Stimulated activated naive B cell treated with anti-CD40 and anti-IgM and Interleukin-4, amounts not matched to agents 10 μg/mL and 1 μg/mL and 100 μg/mL, for 72 hours (primary cell): Measurements from ENCODE around the gene CYSLTR2.

Source experiments
- ATAC-seq, 2 donors: fragments of 150-1000 bp; cut with Tn5 transposase; replicated peaks; 2 replicates each; pipeline ENCODE4 v1.10.0; 2021; ENCODE audit warnings: moderate library complexity in 1 of 2
- DNase-seq: peaks from one replicate; pipeline ENCODE4 v3.0.0; 2021
- H3K27ac Mint-ChIP-seq: one replicate; pipeline ENCODE4 v1.8.0; 2022; ENCODE audit warnings: mild to moderate bottlenecking, mixed read lengths
- H3K27me3 Mint-ChIP-seq, 2 donors: one replicate each; pipeline ENCODE4 v1.8.0; 2022; ENCODE audit warnings: mixed read lengths in 2 of 2
- H3K36me3 Mint-ChIP-seq, 2 donors: one replicate each; pipeline ENCODE4 v1.8.0; 2022; ENCODE audit warnings: mixed read lengths in 2 of 2, mild to moderate bottlenecking in 1 of 2
- H3K4me1 Mint-ChIP-seq, 2 donors: one replicate each; pipeline ENCODE4 v1.8.0; 2022; ENCODE audit warnings: mixed read lengths in 2 of 2, mild to moderate bottlenecking in 1 of 2
- H3K4me3 Mint-ChIP-seq, 2 donors: one replicate each; pipeline ENCODE4 v1.8.0; 2022; ENCODE audit warnings: mild to moderate bottlenecking in 2 of 2, mixed read lengths in 2 of 2, moderate library complexity in 1 of 2
- H3K9me3 Mint-ChIP-seq, 2 donors: one replicate each; pipeline ENCODE4 v1.8.0; 2022; ENCODE audit warnings: mixed read lengths in 2 of 2, mild to moderate bottlenecking in 1 of 2

Gene CYSLTR2

DNA sequence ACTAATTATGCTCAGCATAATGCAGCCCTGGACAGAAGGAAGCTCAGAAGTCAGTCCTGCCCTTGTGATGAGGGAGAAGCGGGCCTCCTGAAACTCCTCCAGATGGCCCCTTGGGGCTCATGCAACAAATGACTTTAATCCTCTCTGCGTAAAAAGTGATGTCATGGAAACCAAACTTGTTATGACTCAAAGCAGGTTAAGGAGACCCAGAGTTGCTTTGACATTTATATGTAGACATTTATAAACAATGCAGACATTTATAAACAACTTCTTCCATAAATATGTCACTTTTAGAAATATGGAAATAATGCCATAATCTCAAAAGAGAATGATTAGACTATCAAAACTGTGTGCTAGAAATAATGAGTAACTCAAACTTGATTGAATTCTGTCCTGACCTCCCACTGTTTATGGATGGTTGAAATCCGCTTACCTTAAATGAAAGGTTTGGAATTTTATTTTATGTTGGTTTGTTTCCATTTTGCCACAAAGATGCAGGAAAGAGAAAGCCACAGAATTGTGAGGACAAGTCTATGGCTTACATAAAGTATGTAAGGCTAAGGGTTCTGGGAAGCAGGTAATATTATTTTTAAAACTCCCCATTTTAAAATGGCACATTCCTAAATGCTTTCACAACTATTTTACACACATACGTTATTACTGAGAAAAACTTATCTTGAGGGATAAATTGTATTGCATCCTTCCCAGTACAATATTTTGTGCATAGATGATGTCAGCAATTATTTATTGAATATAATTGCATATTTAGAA lies 73.7 kb downstream of the CYSLTR2 start:
- no peak overlapping the region for H3K27ac Mint-ChIP-seq
- ATAC-seq = no peak

GRCh38 chr13:48728226-48728625 lies 74.5 kb downstream of the CYSLTR2 start:
- DNase-seq = no peak
- Mint-ChIP-seq H3K36me3 (no peaks in the 10 kb centered on the region), H3K27ac (no peak overlapping the region), H3K27me3 (peaks cover 12 to 21% of the 10 kb centered on the region in 2 donors), H3K4me3 (no peak overlapping the region), H3K4me1 (peaks cover 7 to 10% of the 10 kb centered on the region in 2 donors), H3K9me3 (peaks cover 4% of the 10 kb centered on the region in 2 donors)
- peak; percentile 57 to 71 for ATAC-seq

More for the DNA sequence above, 73.7 kb downstream of the CYSLTR2 start:
- DNase-seq = no peak
- no peaks in the 10 kb centered on the region for H3K36me3 Mint-ChIP-seq
- peaks cover 12 to 21% of the 10 kb centered on the region in 2 donors for H3K27me3 Mint-ChIP-seq
- peaks cover 7 to 10% of the 10 kb centered on the region in 2 donors for H3K4me1 Mint-ChIP-seq
- peaks cover 4% of the 10 kb centered on the region in 2 donors for H3K9me3 Mint-ChIP-seq
- no peak overlapping the region for H3K4me3 Mint-ChIP-seq

DNA sequence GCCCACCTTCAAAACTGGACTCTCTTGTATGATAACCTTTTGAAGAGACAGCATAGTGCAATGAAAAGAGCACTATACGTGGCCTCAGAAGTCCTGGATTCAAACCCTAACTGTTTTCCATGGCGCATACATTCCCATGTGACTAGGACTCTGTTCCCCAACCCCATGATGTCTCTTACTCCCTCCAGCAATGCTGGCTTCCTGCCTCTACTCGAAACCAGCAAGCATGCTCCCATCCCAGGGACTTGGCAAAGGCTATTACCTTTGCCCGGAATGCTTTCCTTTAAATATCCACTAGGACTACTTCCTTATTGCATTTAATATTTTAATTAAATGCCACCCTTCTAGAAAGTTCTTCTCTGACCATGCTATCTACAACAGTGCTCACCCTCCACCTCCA lies 75.1 kb downstream of the CYSLTR2 start:
- no peak for DNase-seq
- Mint-ChIP-seq H3K27me3 (peaks cover 18 to 26% of the 10 kb centered on the region in 2 donors), H3K4me3 (no peak overlapping the region), H3K27ac (no peak overlapping the region), H3K4me1 (peaks cover 7 to 10% of the 10 kb centered on the region in 2 donors), H3K9me3 (peaks cover 4 to 6% of the 10 kb centered on the region in 2 donors), H3K36me3 (no peaks in the 10 kb centered on the region)
- ATAC-seq = no peak

- no peak for ATAC-seq
Observed at GRCh38 chr13:48729856-48730255, 76.1 kb downstream of the CYSLTR2 start.

DNA sequence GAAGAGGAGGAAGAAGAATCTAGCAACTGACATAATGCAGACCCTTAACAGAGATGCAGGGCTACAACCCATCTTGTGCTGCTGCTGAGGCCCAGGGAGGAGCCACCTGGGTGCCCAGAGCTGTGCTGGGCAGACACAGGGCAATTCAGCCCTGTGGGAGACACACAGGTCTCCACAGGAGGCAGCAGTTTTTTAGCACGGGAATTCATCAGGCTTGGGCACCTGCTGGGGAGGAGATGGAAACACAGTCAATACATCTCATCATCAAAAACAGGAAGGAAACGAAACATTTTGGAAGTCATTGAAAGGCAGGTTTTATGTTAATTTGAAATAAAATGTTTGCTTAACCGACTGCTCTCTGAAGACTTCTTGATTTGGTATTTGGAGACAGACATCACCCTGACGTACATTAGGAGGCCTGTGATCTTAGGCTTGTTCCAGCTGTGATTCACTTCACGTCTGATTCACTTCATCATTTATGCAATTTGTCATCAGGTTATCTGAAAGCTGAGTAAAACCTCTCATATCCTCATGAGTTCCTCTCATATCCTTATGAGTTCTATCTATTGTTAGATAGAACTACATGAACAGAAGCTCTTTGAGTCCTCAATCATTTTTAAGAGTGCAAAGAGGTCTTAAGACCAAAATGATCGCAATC lies 77.4 kb downstream of the CYSLTR2 start:
- DNase-seq (no peak), ATAC-seq (peak; percentile 51 to 79)
- peaks cover 7 to 10% of the 10 kb centered on the region in 2 donors for H3K4me1 Mint-ChIP-seq

More at GRCh38 chr13:48729856-48730255, 76.1 kb downstream of the CYSLTR2 start:
- Mint-ChIP-seq H3K36me3 (no peaks in the 10 kb centered on the region), H3K9me3 (peaks cover 4% of the 10 kb centered on the region in 2 donors), H3K4me3 (no peak overlapping the region), H3K27me3 (peaks cover 18 to 23% of the 10 kb centered on the region in 2 donors), H3K4me1 (peaks cover 7 to 10% of the 10 kb centered on the region in 2 donors), H3K27ac (peak overlapping the region; percentile 7)
- no peak for DNase-seq

GRCh38 chr13:48731957-48732569 lies 78.3 kb downstream of the CYSLTR2 start:
- Mint-ChIP-seq H3K27ac (no peak overlapping the region), H3K4me3 (peak overlapping the region; percentile 61 to 63), H3K9me3 (peaks cover 0 to 2% of the 10 kb centered on the region in 2 donors), H3K36me3 (no peaks in the 10 kb centered on the region), H3K27me3 (peaks cover 18 to 22% of the 10 kb centered on the region in 2 donors), H3K4me1 (peaks cover 7 to 10% of the 10 kb centered on the region in 2 donors)
- ATAC-seq (peak; percentile 81 to 90), DNase-seq (peak; percentile 17)

More for the DNA sequence above, 77.4 kb downstream of the CYSLTR2 start:
- Mint-ChIP-seq H3K27ac (no peak overlapping the region), H3K36me3 (no peaks in the 10 kb centered on the region), H3K4me3 (no peak overlapping the region), H3K27me3 (peaks cover 18 to 22% of the 10 kb centered on the region in 2 donors), H3K9me3 (peaks cover 0 to 2% of the 10 kb centered on the region in 2 donors)

- DNase-seq = no peak
- Mint-ChIP-seq H3K36me3 (no peaks in the 10 kb centered on the region), H3K27me3 (peaks cover 18 to 22% of the 10 kb centered on the region in 2 donors), H3K4me1 (peaks cover 6 to 10% of the 10 kb centered on the region in 2 donors), H3K9me3 (peaks cover 0 to 2% of the 10 kb centered on the region in 2 donors), H3K27ac (no peak overlapping the region), H3K4me3 (no peak overlapping the region)
- no peak for ATAC-seq
Observed at GRCh38 chr13:48733739-48734335, 80.1 kb downstream of the CYSLTR2 start.

DNA sequence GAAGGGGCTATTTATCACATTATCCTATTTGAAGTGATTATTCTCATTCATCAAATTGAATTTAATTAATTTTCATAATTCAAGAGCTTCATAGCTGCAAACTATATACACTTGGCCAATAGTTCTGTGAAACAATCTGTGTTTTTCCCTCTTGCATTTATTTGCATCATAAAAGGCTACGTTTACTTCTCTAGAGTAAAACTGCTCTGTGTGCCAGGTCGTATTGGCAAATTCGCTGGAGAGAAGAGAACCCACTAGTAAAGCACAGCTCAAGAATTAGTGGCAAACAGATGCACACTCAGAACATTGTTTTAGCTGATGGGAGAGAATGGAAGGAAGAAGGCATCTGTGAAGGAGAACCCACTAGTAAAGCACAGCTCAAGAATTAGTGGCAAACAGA lies 81.8 kb downstream of the CYSLTR2 start:
- no peak for ATAC-seq
- no peak overlapping the region for H3K27ac Mint-ChIP-seq
- peaks cover 0 to 2% of the 10 kb centered on the region in 2 donors for H3K9me3 Mint-ChIP-seq
- no peak for DNase-seq
- peaks cover 6 to 10% of the 10 kb centered on the region in 2 donors for H3K4me1 Mint-ChIP-seq
- no peaks in the 10 kb centered on the region for H3K36me3 Mint-ChIP-seq
- no peak overlapping the region for H3K4me3 Mint-ChIP-seq
- H3K27me3 Mint-ChIP-seq = peaks cover 13 to 21% of the 10 kb centered on the region in 2 donors

DNA sequence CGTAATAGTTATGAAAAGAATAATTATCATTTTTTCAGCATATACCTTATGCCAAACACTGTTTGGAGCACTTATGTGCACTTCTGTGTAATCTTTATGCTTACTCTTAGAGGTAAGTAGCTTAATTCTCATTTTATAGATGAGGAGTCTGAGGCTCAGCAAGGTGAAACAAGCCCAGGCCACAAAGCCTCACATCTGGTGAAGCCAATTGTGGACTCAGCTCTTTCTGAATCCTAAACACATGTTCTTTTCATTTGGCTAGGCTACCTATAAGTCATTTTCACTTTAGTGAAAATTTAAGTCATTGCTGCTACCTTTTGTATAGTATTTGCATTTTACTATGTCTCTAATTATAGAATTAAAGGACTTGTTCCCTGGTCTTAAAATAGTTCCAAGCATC lies 84.0 kb downstream of the CYSLTR2 start:
- H3K27ac Mint-ChIP-seq = no peak overlapping the region
- ATAC-seq (no peak), DNase-seq (no peak)
- peaks cover 0 to 2% of the 10 kb centered on the region in 2 donors for H3K9me3 Mint-ChIP-seq
- H3K27me3 Mint-ChIP-seq = peaks cover 6 to 9% of the 10 kb centered on the region in 2 donors
- no peak overlapping the region for H3K4me3 Mint-ChIP-seq
- H3K4me1 Mint-ChIP-seq = peaks cover 0 to 6% of the 10 kb centered on the region in 2 donors
- H3K36me3 Mint-ChIP-seq = no peaks in the 10 kb centered on the region

DNA sequence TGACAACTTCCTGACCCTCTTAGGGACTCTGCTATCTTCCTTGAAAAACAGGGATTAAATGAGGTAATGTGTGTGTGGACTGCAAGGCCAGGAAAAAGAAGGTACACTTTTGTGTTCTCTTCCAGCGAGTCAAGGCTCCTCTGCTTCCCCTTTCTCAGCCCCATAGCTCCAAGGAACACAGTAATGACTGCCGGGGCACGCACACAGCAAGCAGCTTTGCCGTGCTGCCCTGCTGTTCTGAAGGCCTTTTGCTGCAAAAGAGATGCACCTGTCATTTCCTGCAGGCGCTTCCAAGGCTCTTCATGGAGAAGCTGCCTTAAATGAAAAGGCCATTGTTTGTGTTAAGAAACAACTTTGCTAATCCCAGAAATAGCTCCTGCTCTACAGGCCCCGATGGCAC lies 84.6 kb downstream of the CYSLTR2 start:
- Mint-ChIP-seq H3K36me3 (no peaks in the 10 kb centered on the region), H3K4me3 (no peak overlapping the region), H3K4me1 (peaks cover 0 to 6% of the 10 kb centered on the region in 2 donors), H3K27me3 (peaks cover 5 to 8% of the 10 kb centered on the region in 2 donors), H3K9me3 (peaks cover 0 to 2% of the 10 kb centered on the region in 2 donors), H3K27ac (no peak overlapping the region)
- DNase-seq (no peak), ATAC-seq (no peak)

DNA sequence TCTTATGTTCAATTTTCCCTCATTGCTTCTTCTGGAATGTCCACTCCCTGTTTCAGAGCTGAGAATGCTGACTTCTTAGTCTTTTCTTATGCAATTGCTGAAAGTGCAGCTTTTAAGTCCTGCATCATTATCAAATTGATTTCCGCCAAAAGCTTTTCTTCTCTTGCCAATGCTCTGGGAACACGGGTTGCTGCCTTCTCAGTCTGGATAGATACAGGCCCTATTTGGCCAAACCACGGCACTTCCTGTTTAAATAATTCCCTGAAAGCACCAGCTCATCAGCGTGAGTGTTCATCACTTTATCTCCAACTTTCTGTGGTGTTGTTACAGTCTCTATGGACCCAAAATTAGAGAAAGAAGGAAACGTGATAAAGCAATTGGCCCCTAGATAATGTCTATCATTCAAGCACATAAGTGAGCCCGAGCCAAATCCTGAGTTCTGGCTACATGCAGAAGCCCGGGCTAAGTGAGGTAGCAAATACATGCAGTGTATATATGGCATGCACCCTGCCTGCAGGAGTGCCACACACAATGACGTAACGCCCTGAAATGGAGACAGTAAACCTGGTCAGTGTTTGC lies 85.7 kb downstream of the CYSLTR2 start:
- H3K4me3 Mint-ChIP-seq = no peak overlapping the region
- H3K27me3 Mint-ChIP-seq = peaks cover 0 to 4% of the 10 kb centered on the region in 2 donors
- H3K27ac Mint-ChIP-seq = no peak overlapping the region
- peaks cover 0 to 6% of the 10 kb centered on the region in 2 donors for H3K4me1 Mint-ChIP-seq
- H3K36me3 Mint-ChIP-seq = peaks cover 0 to 2% of the 10 kb centered on the region in 2 donors
- ATAC-seq (no peak), DNase-seq (no peak)
- H3K9me3 Mint-ChIP-seq = no peaks in the 10 kb centered on the region

DNA sequence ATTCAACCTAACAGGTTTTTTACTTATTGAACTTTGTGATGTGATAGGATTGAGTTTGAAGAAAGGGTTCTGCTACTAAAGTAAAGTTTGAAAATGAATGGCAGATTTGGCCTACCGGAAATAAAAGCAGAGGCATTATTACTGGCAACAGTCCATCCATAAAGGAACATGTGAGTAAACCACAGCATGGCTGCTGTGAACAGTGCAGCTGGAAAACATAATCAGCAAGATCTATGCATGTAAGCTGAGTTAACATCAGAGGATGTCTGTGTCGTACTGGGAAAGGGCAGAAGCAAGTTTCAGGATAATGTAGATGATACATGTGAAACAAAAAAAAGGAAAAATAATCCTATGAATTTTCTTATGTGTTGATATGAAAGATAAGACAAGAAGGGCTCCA lies 87.6 kb downstream of the CYSLTR2 start:
- no peak overlapping the region for H3K4me3 Mint-ChIP-seq
- no peak for DNase-seq
- H3K36me3 Mint-ChIP-seq = peaks cover 0 to 2% of the 10 kb centered on the region in 2 donors
- H3K27me3 Mint-ChIP-seq = no peaks in the 10 kb centered on the region
- peaks cover 0 to 6% of the 10 kb centered on the region in 2 donors for H3K4me1 Mint-ChIP-seq
- no peaks in the 10 kb centered on the region for H3K9me3 Mint-ChIP-seq
- no peak overlapping the region for H3K27ac Mint-ChIP-seq
- ATAC-seq = no peak

GRCh38 chr13:48746821-48747220 lies 93.1 kb downstream of the CYSLTR2 start:
- H3K4me3 Mint-ChIP-seq = no peak overlapping the region
- DNase-seq (no peak), ATAC-seq (no peak)
- H3K27ac Mint-ChIP-seq = no peak overlapping the region
- H3K4me1 Mint-ChIP-seq = peaks cover 3 to 6% of the 10 kb centered on the region in 2 donors
- H3K36me3 Mint-ChIP-seq = peaks cover 0 to 2% of the 10 kb centered on the region in 2 donors
- H3K9me3 Mint-ChIP-seq = no peaks in the 10 kb centered on the region
- no peaks in the 10 kb centered on the region for H3K27me3 Mint-ChIP-seq

DNA sequence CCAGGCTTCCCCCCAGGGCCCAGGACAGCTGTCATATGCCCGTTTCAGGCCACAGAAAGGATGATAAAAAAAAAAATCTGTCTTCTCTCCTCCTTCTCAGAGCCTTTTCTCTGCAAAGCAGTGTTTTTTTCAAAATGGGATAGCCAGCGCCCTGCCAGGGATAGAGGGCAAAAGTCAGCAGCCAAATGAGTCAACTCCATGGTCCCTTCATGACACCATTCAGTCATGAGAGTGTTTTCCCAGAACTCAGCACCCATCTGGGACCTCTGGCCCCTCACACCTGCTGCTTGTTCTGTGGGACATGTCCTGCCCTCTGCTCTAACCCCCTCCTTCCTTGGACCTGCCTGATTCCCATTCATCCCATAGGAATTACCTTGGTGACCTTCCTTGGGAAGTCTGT lies 95.0 kb downstream of the CYSLTR2 start:
- ATAC-seq (no peak), DNase-seq (no peak)
- H3K9me3 Mint-ChIP-seq = no peaks in the 10 kb centered on the region
- H3K27me3 Mint-ChIP-seq = no peaks in the 10 kb centered on the region
- H3K27ac Mint-ChIP-seq = no peak overlapping the region
- no peak overlapping the region for H3K4me3 Mint-ChIP-seq
- peaks cover 0 to under 1% of the 10 kb centered on the region in 2 donors for H3K36me3 Mint-ChIP-seq
- H3K4me1 Mint-ChIP-seq = peaks cover 3 to 6% of the 10 kb centered on the region in 2 donors
